Neural progenitor cell (in vitro differentiated cells): Measurements from ENCODE around the gene NUTF2. TPM values are rescaled to one million over a fixed set of nuclear protein-coding genes. Genes with fewer than 3 reads are reported as not detected.

ENCODE experiments used
- DNase-seq: peaks from one replicate; pipeline ENCODE4 v3.0.0-alpha.2; 2016; ENCODE audit warnings: low spot score
- H2AFZ ChIP-seq: fragments of 200-600 bp; sonication (generic); replicated peaks from 2 replicates; pipeline ENCODE4 v1.6.1; 2016; ENCODE audit warnings: antibody characterized with exemption
- H3F3A ChIP-seq: fragments of 200-600 bp; sonication (generic); 2 replicates; pipeline ENCODE4 v1.6.1; 2016; ENCODE audit warnings: antibody characterized with exemption, low read depth
- H3K27ac ChIP-seq: fragments of 200-600 bp; sonication (generic); 2 replicates; pipeline ENCODE4 v1.5.1; 2016; ENCODE audit warnings: mild to moderate bottlenecking
- H3K27me3 ChIP-seq: fragments of 200-600 bp; sonication (generic); 2 replicates; pipeline ENCODE4 v1.6.1; 2016; ENCODE audit warnings: mild to moderate bottlenecking, moderate library complexity
- H3K36me3 ChIP-seq: fragments of 200-600 bp; sonication (generic); 2 replicates; pipeline ENCODE4 v1.5.1; 2016
- H3K4me1 ChIP-seq: fragments of 200-600 bp; sonication (generic); 2 replicates; pipeline ENCODE4 v1.6.1; 2016; ENCODE audit warnings: mixed run types
- H3K4me2 ChIP-seq: fragments of 200-600 bp; sonication (generic); 2 replicates; pipeline ENCODE4 v1.6.1; 2016
- H3K4me3 ChIP-seq: fragments of 200-600 bp; sonication (generic); 2 replicates; pipeline ENCODE4 v1.5.1; 2016
- H3K79me2 ChIP-seq: fragments of 200-600 bp; sonication (generic); 2 replicates; pipeline ENCODE4 v1.6.1; 2016; ENCODE audit warnings: low read depth
- H3K9ac ChIP-seq: fragments of 200-600 bp; sonication (generic); 2 replicates; pipeline ENCODE4 v1.6.1; 2016
- H3K9me3 ChIP-seq: fragments of 200-600 bp; sonication (generic); 2 replicates; pipeline ENCODE4 v1.5.1; 2016; ENCODE audit warnings: low read depth
- H4K20me1 ChIP-seq: fragments of 200-600 bp; sonication (generic); 2 replicates; pipeline ENCODE4 v1.6.1; 2016; ENCODE audit warnings: low read depth
- H3K27ac Mint-ChIP-seq: 3 replicates; pipeline ENCODE4 v1.8.0; 2021; ENCODE audit warnings: mixed read lengths
- H3K27me3 Mint-ChIP-seq: 2 replicates; pipeline ENCODE4 v1.8.0; 2022; ENCODE audit warnings: low read depth, mild to moderate bottlenecking, inconsistent platforms, moderate library complexity, mixed read lengths; ENCODE audit not compliant: insufficient read depth
- H3K36me3 Mint-ChIP-seq: 3 replicates; pipeline ENCODE4 v1.8.0; 2021; ENCODE audit warnings: mixed read lengths
- H3K4me1 Mint-ChIP-seq: 3 replicates; pipeline ENCODE4 v1.8.0; 2021; ENCODE audit warnings: mixed read lengths
- H3K4me3 Mint-ChIP-seq: 3 replicates; pipeline ENCODE4 v1.8.0; 2021; ENCODE audit warnings: mild to moderate bottlenecking, moderate library complexity, mixed read lengths
- H3K9me3 Mint-ChIP-seq: 3 replicates; pipeline ENCODE4 v1.8.0; 2020; ENCODE audit warnings: mixed read lengths
- CTCF ChIP-seq: fragments of 200-600 bp; sonication (generic); IDR thresholded peaks from 2 replicates; pipeline ENCODE4 v1.5.1; 2017; ENCODE audit warnings: antibody characterized with exemption, mild to moderate bottlenecking
- EZH2 ChIP-seq: fragments of 200-600 bp; sonication (generic); IDR thresholded peaks from 2 replicates; pipeline ENCODE4 v1.6.1; 2017; ENCODE audit warnings: antibody characterized with exemption, mild to moderate bottlenecking, moderate library complexity
- EZH2phosphoT487 ChIP-seq: fragments of 200-600 bp; sonication (generic); IDR thresholded peaks from 2 replicates; pipeline ENCODE4 v1.6.1; 2017; ENCODE audit warnings: antibody characterized with exemption
- total RNA-seq: library from RNA; depleted of rRNA; stranded (reverse); fragments of >200 nt; gene quantifications from 2 replicates; pipeline ENCODE4 v1.2.3, GENCODE V29; 2015; ENCODE audit warnings: low replicate concordance

Gene NUTF2
- total RNA-seq, 1 donor from 2014 or later, result 133 TPM

- H3F3A ChIP-seq, result peaks cover 32% of the 10 kb centered on the region
- peaks cover 26% of the 10 kb centered on the region for H4K20me1 ChIP-seq
- H3K27ac ChIP-seq, result no peak overlapping the region
- peaks cover 15% of the 10 kb centered on the region for H3K36me3 Mint-ChIP-seq
- no peak overlapping the region for H3K4me3 Mint-ChIP-seq
- peak; percentile 78 for DNase-seq
- no peak overlapping the region for H3K9ac ChIP-seq
- no peak overlapping the region for H3K4me3 ChIP-seq
- H3K9me3 ChIP-seq, result no peaks in the 10 kb centered on the region
- peaks cover 2% of the 10 kb centered on the region for H3K27me3 Mint-ChIP-seq
- H3K9me3 Mint-ChIP-seq, result no peaks in the 10 kb centered on the region
- H2AFZ ChIP-seq, result no peak overlapping the region
- no peak overlapping the region for H3K4me2 ChIP-seq
- H3K36me3 ChIP-seq, result no peaks in the 10 kb centered on the region
- no peaks in the 10 kb centered on the region for H3K27me3 ChIP-seq
- H3K79me2 ChIP-seq, result no peaks in the 10 kb centered on the region
- TF ChIP-seq CTCF, result peak; percentile 86
- no peak for TF ChIP-seq EZH2
- peaks cover 24% of the 10 kb centered on the region for H3K4me1 ChIP-seq
- H3K27ac Mint-ChIP-seq, result no peak overlapping the region
- H3K4me1 Mint-ChIP-seq, result peaks cover 4% of the 10 kb centered on the region
Measured at GRCh38 chr16:67883872-67884261, 37.1 kb downstream of the NUTF2 start.

GRCh38 chr16:67884684-67885083 lies 38.0 kb downstream of the NUTF2 start, which contains the start of gene NRN1L:
NRN1L (plus strand) TSS chr16:67884885; CDS start chr16:67884904, 19 bp downstream.
- H3K27ac Mint-ChIP-seq, result peak within 1 kb of the TSS; percentile 5
- Histone ChIP-seq H3K79me2 (no peaks in the 10 kb centered on the region), H3K4me2 (peak within 1 kb of the TSS; percentile 72), H3K27me3 (no peaks in the 10 kb centered on the region), H3K27ac (no peak within 1 kb of the TSS), H4K20me1 (peaks cover 26% of the 10 kb centered on the region), H3K9me3 (no peaks in the 10 kb centered on the region), H3K4me1 (peaks cover 24% of the 10 kb centered on the region), H2AFZ (no peak within 1 kb of the TSS), H3K9ac (no peak within 1 kb of the TSS), H3K4me3 (peak within 1 kb of the TSS; percentile 20), H3K36me3 (no peaks in the 10 kb centered on the region), H3F3A (peaks cover 33% of the 10 kb centered on the region)
- H3K4me1 Mint-ChIP-seq, result peaks cover 4% of the 10 kb centered on the region
- no peak within 1 kb of the TSS for H3K4me3 Mint-ChIP-seq
- no peaks in the 10 kb centered on the region for H3K27me3 Mint-ChIP-seq
- no peaks in the 10 kb centered on the region for H3K9me3 Mint-ChIP-seq
- TF ChIP-seq EZH2phosphoT487, result no peak
- no peak for TF ChIP-seq EZH2
- TF ChIP-seq CTCF, result no peak
- peak; percentile 94 for DNase-seq
- peaks cover 12% of the 10 kb centered on the region for H3K36me3 Mint-ChIP-seq

GRCh38 chr16:67885545-67885944 lies 38.8 kb downstream of the NUTF2 start:
- Mint-ChIP-seq H3K9me3 (no peaks in the 10 kb centered on the region), H3K4me3 (no peak overlapping the region), H3K27me3 (no peaks in the 10 kb centered on the region), H3K27ac (no peak overlapping the region), H3K4me1 (peaks cover 4% of the 10 kb centered on the region), H3K36me3 (peaks cover 8% of the 10 kb centered on the region)
- TF ChIP-seq EZH2phosphoT487 (no peak), EZH2 (no peak), CTCF (no peak)
- H2AFZ ChIP-seq, result no peak overlapping the region
- H3K27me3 ChIP-seq, result no peaks in the 10 kb centered on the region
- peaks cover 24% of the 10 kb centered on the region for H3K4me1 ChIP-seq
- H3F3A ChIP-seq, result peaks cover 33% of the 10 kb centered on the region
- H3K9me3 ChIP-seq, result no peaks in the 10 kb centered on the region
- H3K79me2 ChIP-seq, result no peaks in the 10 kb centered on the region
- peaks cover 26% of the 10 kb centered on the region for H4K20me1 ChIP-seq
- DNase-seq, result no peak
- no peak overlapping the region for H3K4me3 ChIP-seq
- H3K9ac ChIP-seq, result no peak overlapping the region
- H3K4me2 ChIP-seq, result peak overlapping the region; percentile 72
- H3K27ac ChIP-seq, result no peak overlapping the region
- no peaks in the 10 kb centered on the region for H3K36me3 ChIP-seq
